Fibroblast of upper back skin (primary cell): ENCODE measurements around the gene GABBR2.

ENCODE experiments used
- DNase-seq: peaks from one replicate; pipeline ENCODE4 v3.0.0-alpha.2; 2013

The GABBR2 gene

DNA sequence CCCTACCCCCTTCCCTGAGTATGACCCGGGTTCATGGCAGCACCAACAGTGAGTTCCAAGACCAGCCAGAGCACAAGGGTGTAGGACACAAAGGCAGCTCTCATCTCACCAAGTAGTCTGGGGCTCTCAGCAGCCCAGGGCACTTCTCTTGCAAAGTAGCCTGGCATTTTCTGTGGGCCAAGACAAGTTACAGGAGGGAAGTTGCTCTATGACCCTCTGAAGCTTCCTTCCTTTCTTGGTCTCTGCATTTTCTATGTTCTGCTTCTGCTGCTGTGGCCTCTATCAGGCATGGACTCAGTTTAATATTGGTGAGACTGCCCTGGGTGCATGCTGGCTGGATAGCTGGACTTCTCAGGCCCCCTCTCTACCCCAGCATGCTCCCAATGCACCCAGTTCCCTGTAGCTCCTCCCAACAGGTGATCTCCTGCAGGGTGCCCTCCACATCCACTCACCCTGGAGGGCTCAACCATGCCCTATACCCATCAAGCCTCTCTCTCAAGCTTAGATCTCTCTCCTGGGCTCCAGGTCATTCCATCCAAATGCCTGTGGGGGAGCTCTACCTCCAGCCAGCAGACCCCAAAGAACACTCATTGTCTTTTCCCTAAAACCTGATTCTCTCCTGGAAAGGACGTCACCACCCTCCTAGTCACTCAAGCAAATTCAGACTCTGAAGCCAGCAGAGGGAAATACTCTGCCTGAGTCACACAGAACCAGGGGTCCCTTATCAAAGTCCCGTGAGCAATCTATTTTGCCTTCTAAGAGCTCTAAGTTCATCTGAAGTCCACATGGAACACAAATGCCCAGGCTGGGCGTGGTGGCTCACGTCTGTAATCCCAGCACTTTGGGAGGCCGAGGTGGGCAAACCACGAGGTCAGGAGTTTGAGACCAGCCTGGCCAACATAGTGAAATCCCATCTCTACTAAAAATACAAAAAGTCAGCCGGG lies 467.1 kb downstream of the GABBR2 start:
- no peak for DNase-seq

DNA sequence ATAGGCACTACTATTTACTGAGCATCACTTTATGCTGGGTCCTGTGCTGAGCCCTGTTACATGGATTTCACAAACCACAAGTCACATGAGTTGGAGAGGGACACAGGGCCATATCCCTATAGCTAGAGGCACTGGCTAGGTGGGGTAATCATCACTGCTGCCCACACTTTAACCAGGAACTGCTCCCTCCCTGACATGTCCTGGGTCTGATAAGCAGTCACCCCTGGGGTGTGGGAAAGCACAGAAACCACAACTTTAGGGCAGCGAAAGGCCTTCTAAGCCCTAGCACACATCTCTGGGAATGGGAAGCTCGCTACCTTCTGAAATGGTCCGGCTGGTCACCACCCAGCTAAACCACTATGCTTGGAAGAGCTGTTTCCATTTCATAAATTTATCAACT lies 468.3 kb downstream of the GABBR2 start:
- DNase-seq: no peak
